ENCODE measurements around the gene CAMTA2.
A peak's percentile ranks its signal among the peaks of the same experiment; 100 is the strongest.
"Not testable (repeated sequence)": the region's sequence is repeated elsewhere in the genome, so short reads cannot be mapped to it uniquely, and the experiment has no call there.

CAMTA2 gene

DNA sequence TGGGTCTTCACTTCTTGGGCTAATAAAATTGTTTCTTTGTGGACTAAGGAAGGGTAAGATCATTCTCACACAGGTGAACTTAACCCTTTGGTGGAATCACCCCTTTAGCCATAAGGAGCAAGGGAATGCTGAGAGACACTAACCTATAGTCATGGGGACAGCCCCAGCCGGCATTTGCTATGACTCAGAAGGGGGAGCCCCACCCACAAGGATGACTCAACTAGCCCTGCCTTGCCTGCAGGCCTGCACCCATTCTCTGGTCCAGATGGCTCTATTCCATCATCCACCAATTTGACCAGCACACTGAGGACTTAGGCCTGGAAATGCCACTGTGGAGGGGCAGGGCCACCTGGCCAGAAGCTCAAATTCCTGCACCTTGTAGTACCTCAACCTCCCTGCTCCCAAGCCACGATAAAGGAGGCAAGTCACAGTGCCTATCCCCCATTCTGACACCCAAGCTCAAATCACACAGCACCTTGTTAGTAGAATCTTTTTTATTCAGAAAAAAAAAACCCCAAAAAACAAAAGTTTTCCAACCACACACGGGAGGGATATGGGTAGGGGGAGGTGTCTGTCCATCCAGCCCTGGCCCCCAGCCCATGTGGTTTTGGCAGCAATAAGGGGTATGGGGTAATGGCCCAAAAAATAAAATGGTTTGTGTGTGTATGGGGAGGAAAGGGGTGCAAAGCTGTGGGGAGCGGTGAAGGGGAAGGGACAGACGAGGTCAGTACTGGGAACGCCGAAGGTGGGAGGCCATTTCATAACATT lies 42.1 kb downstream of the CAMTA2 start:
- DNase-seq: no peak

DNA sequence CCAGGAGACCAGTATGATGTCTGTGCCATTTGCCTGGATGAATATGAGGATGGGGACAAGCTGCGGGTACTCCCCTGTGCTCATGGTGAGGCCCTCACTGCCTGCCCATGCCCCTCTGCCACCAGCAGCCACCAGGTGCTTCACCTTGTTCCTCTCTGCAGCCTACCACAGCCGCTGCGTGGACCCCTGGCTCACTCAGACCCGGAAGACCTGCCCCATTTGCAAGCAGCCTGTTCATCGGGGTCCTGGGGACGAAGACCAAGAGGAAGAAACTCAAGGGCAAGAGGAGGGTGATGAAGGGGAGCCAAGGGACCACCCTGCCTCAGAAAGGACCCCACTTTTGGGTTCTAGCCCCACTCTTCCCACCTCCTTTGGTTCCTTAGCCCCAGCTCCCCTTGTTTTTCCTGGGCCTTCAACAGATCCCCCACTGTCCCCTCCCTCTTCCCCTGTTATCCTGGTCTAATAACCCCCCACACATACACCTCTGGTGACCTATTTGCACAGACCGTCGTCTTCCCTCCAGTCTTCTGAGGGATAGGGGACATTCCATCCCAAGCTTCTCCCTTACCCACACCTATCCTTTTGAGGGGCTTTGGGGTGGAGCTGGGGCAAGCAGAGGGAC lies 42.8 kb downstream of the CAMTA2 start:
- DNase-seq: no peak

DNA sequence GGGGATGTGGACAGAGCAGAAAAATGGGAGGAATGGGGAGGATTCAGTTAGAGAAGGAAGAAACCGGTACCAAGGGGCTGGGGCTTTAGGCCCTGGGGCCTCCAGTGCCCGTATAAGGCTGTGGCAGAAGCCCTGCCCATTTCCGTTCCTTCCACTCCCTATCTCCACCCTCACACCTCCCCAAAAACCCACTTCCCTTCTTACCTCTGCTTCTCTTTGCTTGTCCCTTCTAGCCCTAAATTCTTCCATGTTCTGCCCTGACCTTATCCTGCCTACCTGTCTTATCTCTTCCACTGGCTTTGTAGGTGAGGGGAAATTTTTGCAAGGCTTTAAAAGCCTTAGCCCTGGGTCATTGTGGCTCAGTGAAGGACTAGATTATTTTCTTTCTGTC lies 43.3 kb downstream of the CAMTA2 start:
- DNase-seq: no peak

DNA sequence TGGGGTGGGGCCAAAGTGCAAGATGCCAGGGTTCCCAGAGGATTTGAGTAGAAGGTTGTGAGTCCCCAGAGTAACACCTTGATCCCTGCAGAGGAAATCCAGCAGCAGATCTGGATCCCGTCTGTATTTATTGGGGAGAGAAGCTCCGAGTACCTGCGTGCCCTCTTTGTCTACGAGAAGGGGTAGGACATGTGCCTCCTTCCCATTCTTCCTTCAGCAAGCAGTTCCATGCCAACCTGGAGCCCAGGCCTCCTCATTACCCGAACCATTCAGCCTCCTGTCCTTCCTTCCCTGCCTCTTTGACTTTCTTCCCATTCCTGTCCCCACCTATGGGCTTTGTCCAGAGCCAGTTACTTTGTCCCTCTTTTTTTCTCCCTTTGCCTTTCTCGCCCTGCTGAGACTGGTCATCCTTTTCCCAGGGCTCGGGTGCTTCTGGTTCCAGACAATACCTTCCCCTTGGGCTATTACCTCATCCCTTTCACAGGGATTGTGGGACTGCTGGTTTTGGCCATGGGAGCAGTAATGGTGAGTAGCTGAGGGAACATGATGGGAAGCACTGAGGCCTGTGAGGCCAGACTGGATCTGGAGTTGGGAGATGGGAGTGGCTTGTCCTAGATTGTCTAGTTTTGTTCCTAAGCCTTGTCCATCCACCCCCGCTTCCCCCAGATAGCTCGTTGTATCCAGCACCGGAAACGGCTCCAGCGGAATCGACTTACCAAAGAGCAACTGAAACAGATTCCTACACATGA lies 44.5 kb downstream of the CAMTA2 start:
- DNase-seq: no peak

DNA sequence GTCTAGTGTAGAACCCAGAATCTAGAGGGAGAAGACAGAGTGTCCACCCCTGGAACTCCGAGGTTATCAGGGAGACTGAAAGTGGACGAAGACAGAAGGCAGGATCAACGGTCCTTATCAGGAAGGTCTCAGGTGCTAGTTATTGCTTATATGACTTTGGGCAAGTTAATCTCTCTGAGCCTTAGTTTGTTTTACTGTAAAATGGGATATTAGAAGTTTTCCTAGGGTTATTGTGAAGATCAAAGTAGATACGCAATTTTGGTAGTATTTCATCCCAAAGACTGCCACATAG lies 46.2 kb downstream of the CAMTA2 start:
- DNase-seq: no peak

DNA sequence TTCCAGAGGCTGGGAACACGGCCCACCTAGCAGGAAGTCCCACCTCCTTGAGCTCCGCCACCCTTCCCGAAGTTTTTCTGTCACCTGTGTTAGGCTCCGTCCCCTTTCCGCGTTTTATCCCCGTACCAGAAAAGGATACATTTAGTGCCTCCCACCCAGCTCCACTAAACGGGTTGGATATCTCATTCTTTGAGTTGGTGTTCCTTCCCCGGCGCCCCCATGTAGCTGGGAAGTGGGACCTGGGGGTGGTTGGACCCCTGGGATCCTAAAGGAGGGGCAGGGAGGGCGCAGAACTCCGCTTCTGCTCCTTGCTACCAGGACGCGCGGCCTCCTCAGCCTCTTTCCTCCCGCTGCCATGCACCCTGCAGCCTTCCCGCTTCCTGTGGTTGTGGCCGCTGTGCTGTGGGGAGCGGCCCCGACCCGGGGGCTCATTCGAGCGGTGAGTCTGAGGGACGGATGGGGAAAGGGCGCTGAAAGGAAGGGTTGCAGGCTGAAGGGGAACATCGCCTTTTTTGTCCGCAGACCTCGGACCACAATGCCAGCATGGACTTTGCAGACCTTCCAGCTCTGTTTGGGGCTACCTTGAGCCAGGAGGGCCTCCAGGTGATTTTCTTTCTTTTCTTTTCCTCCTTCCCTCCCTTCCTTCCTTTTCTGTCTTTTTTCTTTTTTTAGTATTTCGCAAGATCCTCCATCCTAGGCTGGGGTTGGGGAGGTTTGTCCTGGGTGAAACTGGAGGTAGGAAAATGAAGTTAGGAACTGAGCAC lies 46.7 kb downstream of the CAMTA2 start:
- no peak for DNase-seq

DNA sequence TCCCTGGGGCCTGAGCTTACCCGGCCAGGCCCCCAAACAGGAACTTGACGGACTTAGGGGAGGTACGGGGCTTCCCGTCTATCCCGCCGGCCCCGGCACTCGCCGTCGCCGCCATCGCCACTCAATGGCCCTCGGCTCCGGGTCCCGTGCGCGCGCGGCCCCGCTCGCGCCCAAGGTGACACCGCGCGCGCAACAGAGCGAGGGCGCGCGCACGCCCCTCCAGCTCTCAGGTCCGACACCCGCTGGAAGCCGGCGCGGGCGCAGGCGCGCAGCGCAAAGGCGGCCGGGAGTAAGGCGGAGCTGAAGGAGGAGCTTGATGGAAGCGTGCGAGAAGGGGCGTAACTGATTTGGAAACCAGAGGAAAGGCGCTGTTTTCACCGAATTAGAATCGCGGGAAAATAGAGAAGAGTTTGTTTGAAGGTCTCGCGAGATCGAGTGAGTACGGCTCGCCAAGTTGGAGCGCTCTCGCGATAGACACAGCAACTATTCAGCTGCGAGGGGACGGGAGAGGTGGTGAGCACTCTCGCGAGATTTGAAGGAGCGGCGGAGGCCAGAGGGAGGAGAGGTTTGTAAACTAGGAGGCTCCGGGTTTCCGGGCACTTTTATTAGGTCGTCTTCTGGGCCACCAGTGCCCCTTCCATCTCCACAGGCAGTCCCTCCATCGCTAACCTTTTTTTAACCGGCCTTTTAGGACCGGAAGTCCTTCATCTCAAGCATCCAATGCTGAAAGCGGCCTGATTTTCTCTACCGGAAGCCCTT lies 47.5 kb downstream of the CAMTA2 start, which contains the start of the genes RNF167 and SLC25A11:
Gene RNF167 (plus strand): TSS at position 473 of the 759 bp plus-strand sequence. CDS start 642 bp downstream, outside the sequence.
Gene SLC25A11 (minus strand): TSS at position 251 of the 759 bp plus-strand sequence. CDS start 136 bp downstream, at position 115.
- DNase-seq: peak; percentile 99

DNA sequence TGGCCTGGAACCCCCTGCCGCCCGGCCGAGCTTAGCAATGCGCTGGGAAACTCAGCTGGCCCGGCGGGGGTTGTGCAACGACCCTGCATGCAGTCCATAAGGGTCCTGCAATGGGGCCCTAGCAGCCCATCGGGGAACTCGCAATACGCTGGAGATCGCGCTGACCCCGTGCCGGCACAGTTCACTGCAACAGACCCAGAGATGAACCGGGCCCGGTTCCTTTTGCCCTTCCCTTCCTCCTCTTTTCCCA lies 48.0 kb downstream of the CAMTA2 start:
- no peak for DNase-seq

DNA sequence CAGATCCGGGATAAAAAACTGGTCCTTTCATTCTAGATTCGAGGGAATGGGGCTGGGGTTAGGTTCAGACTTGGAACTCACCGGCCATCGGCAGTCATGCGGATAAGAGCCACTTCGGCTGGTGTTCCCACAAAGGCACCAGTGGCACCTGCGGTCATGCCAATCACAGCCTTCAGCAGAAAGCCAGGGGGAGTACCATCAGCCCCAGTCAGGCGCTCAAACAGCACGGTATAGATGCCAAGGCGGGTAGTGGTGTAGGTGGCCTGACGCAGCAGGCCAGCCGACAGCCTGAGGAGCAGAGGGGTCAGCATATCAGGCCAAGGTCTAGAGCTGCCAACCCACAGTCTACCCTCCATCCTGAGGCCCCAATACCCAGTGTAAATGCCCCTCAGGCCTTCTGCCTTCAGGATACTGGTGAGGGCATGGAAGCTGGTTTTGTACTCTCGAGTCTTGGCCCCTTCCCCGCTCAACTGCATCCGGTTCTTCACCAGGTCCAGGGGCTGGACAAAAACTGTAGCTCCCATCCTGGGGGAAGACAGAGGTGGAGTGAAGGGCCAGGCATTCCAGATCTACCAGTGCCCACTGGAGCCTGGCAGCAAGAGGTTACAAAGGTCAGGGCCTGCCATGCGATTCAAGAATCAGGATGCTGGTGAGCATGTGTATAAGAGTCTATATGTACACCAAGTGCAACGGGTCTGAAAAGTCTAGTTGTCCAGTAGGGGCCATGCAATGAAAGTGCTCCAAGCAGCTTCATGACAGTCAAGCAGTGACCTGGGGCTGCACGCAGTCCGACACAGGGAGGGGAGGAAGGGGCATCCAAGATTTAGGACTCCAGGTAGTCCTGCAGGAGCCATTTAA lies 48.6 kb downstream of the CAMTA2 start:
- DNase-seq: no peak

DNA sequence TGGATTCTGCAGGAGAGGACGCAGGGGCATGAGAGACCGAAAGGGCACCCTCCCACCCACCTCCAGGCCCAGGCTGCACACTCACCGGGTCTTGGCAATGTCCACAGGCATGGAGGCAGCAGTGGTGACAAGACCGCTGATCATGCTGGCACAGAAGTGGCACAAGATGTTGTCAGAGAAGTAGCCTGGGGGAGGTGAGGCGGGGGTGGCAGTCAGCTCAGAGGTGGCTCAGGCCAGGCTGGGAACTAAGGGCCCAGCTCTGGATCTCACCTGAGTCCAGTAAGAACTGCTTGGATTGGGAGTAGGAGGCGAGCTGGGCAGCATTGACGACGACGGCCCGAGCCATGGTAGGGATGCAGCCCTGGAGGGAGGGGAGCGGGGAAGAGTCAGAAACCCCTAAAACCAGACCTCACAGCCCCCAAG lies 49.4 kb downstream of the CAMTA2 start:
- no peak for DNase-seq

DNA sequence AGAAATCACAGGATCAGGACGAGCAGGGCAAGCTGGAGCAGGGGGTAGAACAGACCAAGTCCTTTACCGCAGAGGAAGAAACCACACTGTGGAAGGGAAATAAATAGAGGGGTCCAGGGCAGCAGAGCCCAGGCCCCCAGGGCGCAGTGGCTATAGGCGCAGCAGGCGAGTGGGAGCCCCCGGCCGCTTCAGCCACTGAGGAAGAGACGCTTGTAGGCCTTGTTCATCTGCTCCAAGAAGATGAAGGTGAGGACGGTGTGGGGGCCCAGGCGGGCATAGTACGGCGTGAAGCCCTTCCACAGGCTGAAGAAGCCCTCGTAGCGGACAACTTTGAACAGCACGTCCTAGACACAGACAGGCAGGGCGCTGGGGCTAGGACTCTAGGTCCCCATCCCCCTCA lies 49.9 kb downstream of the CAMTA2 start:
- DNase-seq: no peak

DNA sequence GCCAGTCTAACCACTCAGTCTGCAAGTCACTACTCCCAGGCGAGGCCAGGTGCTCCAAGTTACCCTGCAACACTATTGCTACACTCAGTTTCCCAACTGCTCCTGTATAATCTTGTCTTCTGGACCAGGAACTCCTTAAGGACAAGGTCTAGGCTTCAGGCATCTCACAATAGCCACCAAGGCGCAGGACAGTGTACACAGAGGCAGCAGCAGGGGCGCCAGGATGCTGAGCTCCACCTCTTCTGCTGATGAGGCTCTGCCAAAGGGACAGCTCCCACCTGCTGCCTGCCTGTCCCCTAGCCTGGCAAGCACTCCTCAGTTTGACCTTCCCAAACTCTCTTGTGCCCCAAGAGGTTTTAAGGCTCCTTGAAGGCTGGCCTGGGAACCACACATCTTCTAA lies 51.0 kb downstream of the CAMTA2 start:
- no peak for DNase-seq

DNA sequence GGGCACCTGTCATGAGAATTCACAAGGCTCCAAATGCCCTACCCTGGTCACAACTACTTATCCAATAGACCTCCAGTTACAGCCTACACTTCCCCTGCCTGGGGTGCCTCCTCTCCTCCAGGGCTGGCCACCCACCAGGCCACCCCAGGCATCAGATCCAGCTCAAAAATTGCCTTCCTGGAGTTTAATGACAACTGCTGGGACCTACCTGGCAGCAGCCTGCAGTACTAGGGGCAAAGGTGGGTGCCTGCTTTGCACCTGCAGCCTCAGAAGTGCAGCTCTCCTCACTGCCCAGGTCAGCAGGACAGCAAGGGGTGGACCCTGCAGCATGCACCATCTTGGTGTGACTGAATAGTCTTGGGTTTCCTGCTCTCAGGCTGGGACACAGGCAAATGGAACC lies 51.8 kb downstream of the CAMTA2 start:
- DNase-seq: no peak

DNA sequence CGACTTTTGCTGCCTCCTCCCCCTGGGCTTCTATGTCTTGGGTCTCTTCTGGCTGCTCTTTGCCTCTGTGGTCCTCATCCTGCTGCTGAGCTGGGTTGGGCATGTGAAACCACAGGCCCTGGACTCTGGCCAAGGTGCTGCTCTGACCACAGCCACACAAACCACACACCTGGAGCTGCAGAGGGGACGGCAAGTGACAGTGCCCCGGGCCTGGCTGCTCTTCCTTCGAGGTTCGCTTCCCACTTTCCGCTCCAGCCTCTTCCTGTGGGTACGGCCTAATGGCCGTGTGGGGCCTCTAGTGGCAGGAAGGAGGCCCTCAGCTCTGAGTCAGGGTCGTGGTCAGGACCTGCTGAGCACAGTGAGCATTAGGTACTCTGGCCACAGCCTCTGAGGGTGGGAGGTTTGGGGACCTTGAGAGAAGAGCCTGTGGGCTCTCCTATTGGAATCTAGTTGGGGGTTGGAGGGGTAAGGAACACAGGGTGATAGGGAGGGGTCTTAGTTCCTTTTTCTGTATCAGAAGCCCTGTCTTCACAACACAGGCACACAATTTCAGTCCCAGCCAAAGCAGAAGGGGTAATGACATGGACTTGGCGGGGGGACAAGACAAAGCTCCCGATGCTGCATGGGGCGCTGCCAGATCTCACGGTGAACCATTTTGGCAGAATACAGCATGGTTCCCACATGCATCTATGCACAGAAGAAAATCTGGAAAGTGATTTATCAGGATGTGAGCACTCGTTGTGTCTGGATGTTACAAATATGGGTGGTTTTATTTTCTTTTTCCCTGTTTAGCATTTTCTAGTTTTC lies 53.1 kb downstream of the CAMTA2 start:
- DNase-seq: peak; percentile 53

DNA sequence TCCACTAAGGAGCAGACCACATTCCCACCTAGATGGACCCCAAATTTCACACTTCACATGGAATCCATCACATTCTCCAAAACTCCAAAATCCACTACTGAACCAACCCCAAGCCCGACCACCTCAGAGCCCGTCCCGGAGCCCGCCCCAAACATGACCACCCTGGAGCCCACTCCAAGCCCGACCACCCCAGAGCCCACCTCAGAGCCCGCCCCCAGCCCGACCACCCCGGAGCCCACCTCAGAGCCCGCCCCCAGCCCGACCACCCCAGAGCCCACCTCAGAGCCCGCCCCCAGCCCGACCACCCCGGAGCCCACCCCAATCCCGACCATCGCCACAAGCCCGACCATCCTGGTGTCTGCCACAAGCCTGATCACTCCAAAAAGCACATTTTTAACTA lies 53.8 kb downstream of the CAMTA2 start:
- DNase-seq: no peak

DNA sequence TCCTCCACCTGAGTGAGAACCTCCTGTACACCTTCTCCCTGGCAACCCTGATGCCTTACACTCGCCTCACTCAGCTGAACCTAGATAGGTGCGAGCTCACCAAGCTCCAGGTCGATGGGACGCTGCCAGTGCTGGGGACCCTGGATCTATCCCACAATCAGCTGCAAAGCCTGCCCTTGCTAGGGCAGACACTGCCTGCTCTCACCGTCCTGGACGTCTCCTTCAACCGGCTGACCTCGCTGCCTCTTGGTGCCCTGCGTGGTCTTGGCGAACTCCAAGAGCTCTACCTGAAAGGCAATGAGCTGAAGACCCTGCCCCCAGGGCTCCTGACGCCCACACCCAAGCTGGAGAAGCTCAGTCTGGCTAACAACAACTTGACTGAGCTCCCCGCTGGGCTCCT lies 54.7 kb downstream of the CAMTA2 start:
- no peak for DNase-seq

DNA sequence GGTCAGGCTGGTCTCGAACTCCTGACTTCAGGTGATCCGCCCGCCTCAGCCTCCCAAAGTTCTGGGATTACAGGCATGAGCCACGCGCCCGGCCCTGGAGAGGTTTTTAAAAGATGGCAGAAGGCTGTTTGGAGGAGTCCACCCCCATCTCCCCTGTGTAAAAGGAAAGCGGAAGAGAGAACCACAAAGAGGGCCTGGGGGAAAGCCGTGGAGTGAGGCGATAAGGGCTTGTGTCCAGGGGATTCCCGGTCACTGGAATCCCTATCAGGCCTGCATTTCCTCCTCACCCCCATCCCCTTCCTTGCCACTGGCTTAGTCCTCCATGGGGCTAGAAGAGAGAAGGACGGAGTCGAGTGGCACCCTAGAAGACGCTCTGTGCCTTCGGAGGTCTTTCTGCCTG lies 55.5 kb downstream of the CAMTA2 start, which contains the start of gene GP1BA:
Gene GP1BA (plus strand): TSS at position 315 of the 400 bp plus-strand sequence. CDS start 328 bp downstream, outside the sequence.
- DNase-seq: no peak

DNA sequence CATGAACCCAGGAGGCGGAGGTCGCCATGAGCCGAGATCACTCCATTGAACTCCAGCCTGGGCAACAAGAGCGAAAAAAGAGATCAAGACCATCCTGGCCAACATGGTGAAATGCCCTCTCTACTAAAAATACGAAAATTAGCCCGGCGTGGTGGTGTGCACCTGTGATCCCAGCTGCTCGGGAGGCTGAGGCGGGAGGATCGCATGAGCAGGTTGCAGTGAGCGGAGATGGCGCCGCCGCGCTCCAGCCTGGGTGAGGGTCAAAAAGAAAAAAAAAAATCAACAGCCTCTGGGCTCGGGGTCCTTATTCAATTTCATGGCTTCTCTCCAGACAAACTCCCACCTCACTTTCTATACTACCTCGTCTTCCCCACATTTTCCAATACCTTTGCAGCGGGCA lies 58.6 kb downstream of the CAMTA2 start:
- DNase-seq: no peak

DNA sequence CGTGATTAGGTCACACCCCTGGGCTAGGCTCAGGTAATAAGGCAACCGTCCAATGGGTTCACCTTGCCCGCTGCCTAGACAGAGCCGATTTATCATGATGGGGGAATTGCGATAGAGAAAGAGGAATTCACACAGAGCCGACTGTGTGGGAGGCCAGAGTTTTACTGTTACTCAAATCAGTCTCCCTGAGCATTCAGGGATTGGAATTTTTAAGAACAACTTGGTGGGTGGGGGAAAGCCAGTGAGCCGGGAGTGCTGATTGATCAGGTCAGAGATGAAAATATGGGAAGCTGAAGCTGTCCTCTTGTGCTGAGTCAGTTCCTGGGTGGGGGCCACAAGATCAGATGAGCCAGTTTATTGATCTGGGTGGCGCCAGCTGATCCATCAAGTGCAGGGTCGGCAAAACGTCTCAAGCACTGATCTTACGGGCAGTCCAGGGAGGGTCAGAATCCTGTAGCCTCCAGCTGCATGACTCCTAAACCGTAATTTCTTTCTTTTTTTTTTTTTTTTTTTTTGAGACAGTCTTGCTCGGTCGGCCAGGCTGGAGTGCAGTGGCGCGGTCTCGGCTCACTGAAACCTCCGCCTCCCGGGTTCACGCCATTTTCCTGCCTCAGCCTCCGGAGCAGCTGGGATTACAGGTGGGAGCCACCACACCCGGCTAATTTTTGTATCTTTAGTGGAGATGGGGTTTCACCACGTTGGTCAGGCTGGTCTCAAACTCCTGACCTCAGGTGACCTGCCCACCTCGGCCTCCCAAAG lies 60.7 kb downstream of the CAMTA2 start:
- DNase-seq: not testable (repeated sequence)

DNA sequence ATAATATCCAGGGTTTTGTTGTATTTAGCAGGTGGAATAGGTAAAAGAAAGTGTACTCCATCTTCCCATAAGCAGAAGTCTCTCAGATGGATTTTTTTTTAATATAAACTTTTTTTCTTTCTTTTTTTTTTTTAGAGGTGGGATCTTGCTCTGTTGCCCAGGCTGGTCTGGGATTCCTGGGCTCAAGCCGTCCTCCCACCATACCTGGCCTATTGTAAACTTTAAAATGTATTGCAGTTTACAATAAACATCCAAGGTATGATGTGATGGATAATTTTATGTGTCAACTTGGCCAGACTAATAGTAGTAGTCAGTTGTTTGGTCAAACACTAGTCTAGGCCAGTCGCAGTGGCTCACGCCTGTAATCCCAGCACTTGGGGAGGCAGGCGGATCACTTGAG lies 66.2 kb downstream of the CAMTA2 start:
- no peak for DNase-seq

Measured in femur (tissue), 1 donor.